Superior temporal gyrus (tissue), 1 donor: ENCODE results near the gene CHRDL1.
"Not testable (repeated sequence)": the region's sequence is repeated elsewhere in the genome, so short reads cannot be mapped to it uniquely, and the experiment has no call there.

Experiments
- DNase-seq: peaks from one replicate; pipeline ENCODE4 v3.0.0-alpha.2; 2016; ENCODE audit errors: extremely low spot score

The CHRDL1 gene

GRCh38 chrX:110665223-110666002, 130.2 kb downstream of the CHRDL1 start:
- peak; percentile 15 for DNase-seq

DNA sequence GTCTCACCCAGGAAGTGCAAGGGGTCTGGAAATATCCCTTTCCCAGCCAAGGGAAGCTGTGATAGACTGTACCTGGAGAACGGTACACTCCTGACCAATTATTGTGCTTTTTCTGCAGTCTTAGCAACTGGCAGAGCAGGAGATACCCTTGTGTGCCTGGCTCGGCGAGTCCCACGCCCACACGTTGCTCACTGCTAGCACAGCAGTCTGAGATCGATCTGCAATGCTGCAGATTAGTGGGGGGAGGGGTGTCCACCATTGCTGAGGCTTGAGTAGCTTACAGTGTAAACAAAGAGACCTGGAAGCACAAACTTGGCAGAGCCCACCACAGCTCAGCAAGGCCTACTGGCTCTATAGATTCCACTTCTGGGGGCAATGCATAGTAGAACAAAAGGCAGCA, 138.5 kb downstream of the CHRDL1 start:
- DNase-seq, result no peak

DNA sequence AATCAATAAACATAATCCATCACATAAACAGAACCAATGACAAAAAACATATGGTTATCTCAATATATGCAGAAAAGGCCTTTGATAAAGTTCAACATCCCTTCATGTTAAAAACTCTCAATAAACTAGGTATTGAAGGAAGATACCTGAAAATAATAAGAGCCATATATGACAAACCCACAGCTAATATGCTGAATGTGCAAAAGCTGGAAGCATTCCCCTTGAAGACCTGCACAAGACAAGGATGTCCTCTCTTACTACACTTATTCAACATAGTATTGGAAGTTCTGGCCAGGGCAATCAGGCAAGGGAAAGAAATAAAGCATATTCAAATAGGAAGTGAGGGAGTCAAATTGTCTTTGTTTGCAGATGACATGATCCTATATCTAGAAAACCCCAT, 141.3 kb downstream of the CHRDL1 start:
- DNase-seq, result not testable (repeated sequence)

DNA sequence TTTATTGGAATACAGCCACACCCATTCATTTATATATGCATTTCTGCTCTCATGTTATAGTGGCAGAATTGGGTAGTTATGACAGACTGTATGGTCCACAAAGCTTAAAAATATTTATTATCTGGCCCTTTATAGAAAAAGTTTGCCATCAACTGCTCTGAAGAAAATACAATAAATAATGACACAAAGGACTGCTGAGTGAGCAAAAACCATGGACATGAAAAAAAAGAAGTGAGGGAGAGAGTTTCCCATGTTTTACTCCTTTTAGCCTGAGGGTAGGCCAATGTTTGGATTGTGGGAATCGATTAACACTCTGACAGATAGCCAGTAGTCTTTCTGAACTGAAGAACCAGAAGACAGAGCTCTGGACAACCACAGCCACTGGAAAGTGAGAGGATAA, 149.2 kb downstream of the CHRDL1 start:
- DNase-seq, result no peak
